Loucy (cell line): ENCODE data around the gene FFAR3.

ENCODE experiments used
- CTCF ChIP-seq: fragments of 200-600 bp; sonication (generic); conservative IDR thresholded peaks from 2 replicates; pipeline ENCODE4 v1.5.1; 2014; ENCODE audit warnings: mild to moderate bottlenecking, antibody characterized with exemption, low read length
- EZH2phosphoT487 ChIP-seq: fragments of 200-600 bp; IDR thresholded peaks from 2 replicates; pipeline ENCODE4 v1.6.1; 2018; ENCODE audit warnings: antibody characterized with exemption, mild to moderate bottlenecking, moderate library complexity, borderline replicate concordance

DNA sequence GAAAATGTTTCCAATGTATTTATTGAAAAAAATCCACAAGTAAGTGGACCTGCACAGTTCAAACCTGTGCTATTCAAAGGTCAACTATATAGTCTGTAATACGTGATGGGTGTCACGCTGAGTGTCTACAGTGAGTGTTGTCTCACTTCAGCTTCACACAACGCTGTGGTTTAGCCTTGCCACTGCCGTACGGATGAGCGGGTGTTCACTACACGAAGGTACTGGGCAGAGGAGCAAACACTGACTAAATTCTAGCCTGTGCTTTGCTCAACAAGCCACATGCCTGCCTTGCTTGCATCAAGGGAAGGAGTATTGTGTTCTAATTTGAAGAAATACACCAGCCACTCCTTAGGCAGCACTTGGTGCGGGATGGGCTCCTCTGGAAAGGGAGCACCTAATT, 3.4 kb upstream of the FFAR3 start:
- TF ChIP-seq CTCF (no peak), EZH2phosphoT487 (no peak)
